Neural progenitor cell (in vitro differentiated cells): ENCODE data around the gene BMPR1B. TPM values are rescaled to one million over a fixed set of nuclear protein-coding genes. Genes with fewer than 3 reads are reported as not detected.

ENCODE experiments used
- DNase-seq: peaks from one replicate; pipeline ENCODE4 v3.0.0-alpha.2; 2016; ENCODE audit warnings: low spot score
- H2AFZ ChIP-seq: fragments of 200-600 bp; sonication (generic); replicated peaks from 2 replicates; pipeline ENCODE4 v1.6.1; 2016; ENCODE audit warnings: antibody characterized with exemption
- H3F3A ChIP-seq: fragments of 200-600 bp; sonication (generic); 2 replicates; pipeline ENCODE4 v1.6.1; 2016; ENCODE audit warnings: antibody characterized with exemption, low read depth
- H3K27ac ChIP-seq: fragments of 200-600 bp; sonication (generic); 2 replicates; pipeline ENCODE4 v1.5.1; 2016; ENCODE audit warnings: mild to moderate bottlenecking
- H3K27me3 ChIP-seq: fragments of 200-600 bp; sonication (generic); 2 replicates; pipeline ENCODE4 v1.6.1; 2016; ENCODE audit warnings: mild to moderate bottlenecking, moderate library complexity
- H3K36me3 ChIP-seq: fragments of 200-600 bp; sonication (generic); 2 replicates; pipeline ENCODE4 v1.5.1; 2016
- H3K4me1 ChIP-seq: fragments of 200-600 bp; sonication (generic); 2 replicates; pipeline ENCODE4 v1.6.1; 2016; ENCODE audit warnings: mixed run types
- H3K4me2 ChIP-seq: fragments of 200-600 bp; sonication (generic); 2 replicates; pipeline ENCODE4 v1.6.1; 2016
- H3K4me3 ChIP-seq: fragments of 200-600 bp; sonication (generic); 2 replicates; pipeline ENCODE4 v1.5.1; 2016
- H3K79me2 ChIP-seq: fragments of 200-600 bp; sonication (generic); 2 replicates; pipeline ENCODE4 v1.6.1; 2016; ENCODE audit warnings: low read depth
- H3K9ac ChIP-seq: fragments of 200-600 bp; sonication (generic); 2 replicates; pipeline ENCODE4 v1.6.1; 2016
- H3K9me3 ChIP-seq: fragments of 200-600 bp; sonication (generic); 2 replicates; pipeline ENCODE4 v1.5.1; 2016; ENCODE audit warnings: low read depth
- H4K20me1 ChIP-seq: fragments of 200-600 bp; sonication (generic); 2 replicates; pipeline ENCODE4 v1.6.1; 2016; ENCODE audit warnings: low read depth
- H3K27ac Mint-ChIP-seq: 3 replicates; pipeline ENCODE4 v1.8.0; 2021; ENCODE audit warnings: mixed read lengths
- H3K27me3 Mint-ChIP-seq: 2 replicates; pipeline ENCODE4 v1.8.0; 2022; ENCODE audit warnings: low read depth, mild to moderate bottlenecking, inconsistent platforms, moderate library complexity, mixed read lengths; ENCODE audit not compliant: insufficient read depth
- H3K36me3 Mint-ChIP-seq: 3 replicates; pipeline ENCODE4 v1.8.0; 2021; ENCODE audit warnings: mixed read lengths
- H3K4me1 Mint-ChIP-seq: 3 replicates; pipeline ENCODE4 v1.8.0; 2021; ENCODE audit warnings: mixed read lengths
- H3K4me3 Mint-ChIP-seq: 3 replicates; pipeline ENCODE4 v1.8.0; 2021; ENCODE audit warnings: mild to moderate bottlenecking, moderate library complexity, mixed read lengths
- H3K9me3 Mint-ChIP-seq: 3 replicates; pipeline ENCODE4 v1.8.0; 2020; ENCODE audit warnings: mixed read lengths
- CTCF ChIP-seq: fragments of 200-600 bp; sonication (generic); IDR thresholded peaks from 2 replicates; pipeline ENCODE4 v1.5.1; 2017; ENCODE audit warnings: antibody characterized with exemption, mild to moderate bottlenecking
- EZH2 ChIP-seq: fragments of 200-600 bp; sonication (generic); IDR thresholded peaks from 2 replicates; pipeline ENCODE4 v1.6.1; 2017; ENCODE audit warnings: antibody characterized with exemption, mild to moderate bottlenecking, moderate library complexity
- EZH2phosphoT487 ChIP-seq: fragments of 200-600 bp; sonication (generic); IDR thresholded peaks from 2 replicates; pipeline ENCODE4 v1.6.1; 2017; ENCODE audit warnings: antibody characterized with exemption
- total RNA-seq: library from RNA; depleted of rRNA; stranded (reverse); fragments of >200 nt; gene quantifications from 2 replicates; pipeline ENCODE4 v1.2.3, GENCODE V29; 2015; ENCODE audit warnings: low replicate concordance

Gene BMPR1B
- total RNA-seq, 1 donor from 2014 or later: 2.7 TPM

GRCh38 chr4:95122001-95122400 lies 364.2 kb downstream of the BMPR1B start:
- DNase-seq: no peak
- Mint-ChIP-seq H3K27ac (no peak overlapping the region), H3K27me3 (no peaks in the 10 kb centered on the region), H3K9me3 (no peaks in the 10 kb centered on the region), H3K4me3 (no peak overlapping the region), H3K36me3 (peaks cover 12% of the 10 kb centered on the region), H3K4me1 (peaks cover 4% of the 10 kb centered on the region)
- Histone ChIP-seq H4K20me1 (no peaks in the 10 kb centered on the region), H3K4me1 (no peaks in the 10 kb centered on the region), H3K9me3 (no peaks in the 10 kb centered on the region), H2AFZ (no peak overlapping the region), H3K4me3 (no peak overlapping the region), H3K79me2 (no peaks in the 10 kb centered on the region), H3K27ac (no peak overlapping the region), H3K27me3 (no peaks in the 10 kb centered on the region), H3F3A (no peaks in the 10 kb centered on the region), H3K4me2 (no peak overlapping the region), H3K9ac (no peak overlapping the region), H3K36me3 (no peaks in the 10 kb centered on the region)
- TF ChIP-seq CTCF: no peak
- no peak for TF ChIP-seq EZH2phosphoT487
- no peak for TF ChIP-seq EZH2

GRCh38 chr4:95124906-95125504 lies 367.2 kb downstream of the BMPR1B start:
- Histone ChIP-seq H3K4me2 (no peak overlapping the region), H2AFZ (no peak overlapping the region)

GRCh38 chr4:95129031-95129430 lies 371.3 kb downstream of the BMPR1B start:
- Histone ChIP-seq H3F3A (no peaks in the 10 kb centered on the region), H3K27ac (no peak overlapping the region), H3K4me1 (no peaks in the 10 kb centered on the region), H4K20me1 (no peaks in the 10 kb centered on the region), H3K36me3 (no peaks in the 10 kb centered on the region), H3K27me3 (no peaks in the 10 kb centered on the region), H2AFZ (no peak overlapping the region), H3K4me2 (no peak overlapping the region), H3K9ac (no peak overlapping the region), H3K79me2 (no peaks in the 10 kb centered on the region), H3K9me3 (no peaks in the 10 kb centered on the region), H3K4me3 (no peak overlapping the region)
- TF ChIP-seq CTCF (no peak), EZH2 (no peak), EZH2phosphoT487 (no peak)
- Mint-ChIP-seq H3K9me3 (no peaks in the 10 kb centered on the region), H3K4me3 (no peak overlapping the region), H3K36me3 (peaks cover 30% of the 10 kb centered on the region), H3K27me3 (no peaks in the 10 kb centered on the region), H3K4me1 (peaks cover 4% of the 10 kb centered on the region), H3K27ac (no peak overlapping the region)
- no peak for DNase-seq

More at GRCh38 chr4:95124906-95125504, 367.2 kb downstream of the BMPR1B start:
- no peaks in the 10 kb centered on the region for H3K4me1 ChIP-seq
- Mint-ChIP-seq H3K27me3 (no peaks in the 10 kb centered on the region), H3K4me1 (peaks cover 4% of the 10 kb centered on the region), H3K27ac (no peak overlapping the region), H3K9me3 (no peaks in the 10 kb centered on the region), H3K4me3 (no peak overlapping the region), H3K36me3 (peaks cover 17% of the 10 kb centered on the region)
- no peaks in the 10 kb centered on the region for H3K79me2 ChIP-seq
- H3K9me3 ChIP-seq: no peaks in the 10 kb centered on the region
- DNase-seq: peak; percentile 78
- no peak overlapping the region for H3K27ac ChIP-seq
- H4K20me1 ChIP-seq: no peaks in the 10 kb centered on the region
- H3K27me3 ChIP-seq: no peaks in the 10 kb centered on the region
- H3K9ac ChIP-seq: no peak overlapping the region
- TF ChIP-seq CTCF: peak; percentile 77
- TF ChIP-seq EZH2phosphoT487: no peak
- H3K36me3 ChIP-seq: no peaks in the 10 kb centered on the region
- no peak overlapping the region for H3K4me3 ChIP-seq
- no peaks in the 10 kb centered on the region for H3F3A ChIP-seq
